GM19240 (cell line): ENCODE measurements around the gene KCNG3.
A peak's percentile ranks its signal among the peaks of the same experiment; 100 is the strongest.

ENCODE experiments used
- DNase-seq: peaks from one replicate; pipeline ENCODE4 v3.0.0; 2011; ENCODE audit warnings: low spot score; ENCODE audit not compliant: insufficient read length

KCNG3 gene, protein sequence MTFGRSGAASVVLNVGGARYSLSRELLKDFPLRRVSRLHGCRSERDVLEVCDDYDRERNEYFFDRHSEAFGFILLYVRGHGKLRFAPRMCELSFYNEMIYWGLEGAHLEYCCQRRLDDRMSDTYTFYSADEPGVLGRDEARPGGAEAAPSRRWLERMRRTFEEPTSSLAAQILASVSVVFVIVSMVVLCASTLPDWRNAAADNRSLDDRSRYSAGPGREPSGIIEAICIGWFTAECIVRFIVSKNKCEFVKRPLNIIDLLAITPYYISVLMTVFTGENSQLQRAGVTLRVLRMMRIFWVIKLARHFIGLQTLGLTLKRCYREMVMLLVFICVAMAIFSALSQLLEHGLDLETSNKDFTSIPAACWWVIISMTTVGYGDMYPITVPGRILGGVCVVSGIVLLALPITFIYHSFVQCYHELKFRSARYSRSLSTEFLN

DNA sequence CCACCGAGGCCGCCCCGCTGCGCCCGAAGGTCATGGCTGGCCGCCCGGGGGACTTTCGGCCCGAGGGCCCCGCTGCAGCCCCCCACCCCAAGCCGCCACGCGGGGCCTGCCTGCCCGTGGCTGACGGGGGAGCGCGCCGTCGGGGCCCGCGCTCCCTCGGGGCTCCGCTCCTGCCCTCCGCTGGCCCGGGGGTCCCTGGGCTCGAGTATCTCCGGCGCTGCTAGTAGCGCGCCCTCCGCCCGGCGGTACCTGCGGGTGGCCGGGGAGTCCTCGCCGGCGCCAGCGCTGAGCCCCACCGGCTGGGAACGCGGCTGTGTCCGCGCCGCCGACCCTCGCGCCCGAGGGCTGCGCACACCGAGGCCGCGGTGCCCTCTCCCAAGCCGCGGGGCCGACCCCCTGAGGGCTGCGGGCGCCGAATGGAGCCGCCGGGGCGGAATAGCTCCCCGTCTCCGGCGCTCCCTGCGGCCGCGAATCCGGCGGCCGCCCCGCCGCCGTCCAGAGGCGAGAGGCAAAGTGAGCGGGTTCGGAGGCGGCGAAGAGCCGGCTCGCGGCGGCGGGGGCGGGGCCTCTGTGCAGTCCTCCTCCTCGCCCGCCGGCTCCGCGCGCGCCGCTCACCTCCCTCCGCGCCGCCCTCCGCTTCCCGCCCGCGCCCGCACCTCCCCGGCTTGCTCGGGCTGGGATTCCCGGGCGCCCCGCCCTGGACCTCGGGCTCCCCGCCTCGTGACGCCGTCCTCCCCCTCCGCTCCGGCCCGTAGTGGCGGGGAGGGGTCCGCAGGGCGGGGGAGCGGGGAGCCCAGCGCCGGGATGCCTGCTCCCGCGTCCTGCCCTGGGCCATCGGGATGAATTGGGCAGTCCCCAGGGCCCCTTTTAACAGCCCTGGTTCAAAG, at the start of gene KCNG3:
Gene KCNG3 (minus strand): TSS at position 515 of the 887 bp plus-strand sequence. CDS start 481 bp downstream, at position 34.
- DNase-seq, result peak; percentile 56

DNA sequence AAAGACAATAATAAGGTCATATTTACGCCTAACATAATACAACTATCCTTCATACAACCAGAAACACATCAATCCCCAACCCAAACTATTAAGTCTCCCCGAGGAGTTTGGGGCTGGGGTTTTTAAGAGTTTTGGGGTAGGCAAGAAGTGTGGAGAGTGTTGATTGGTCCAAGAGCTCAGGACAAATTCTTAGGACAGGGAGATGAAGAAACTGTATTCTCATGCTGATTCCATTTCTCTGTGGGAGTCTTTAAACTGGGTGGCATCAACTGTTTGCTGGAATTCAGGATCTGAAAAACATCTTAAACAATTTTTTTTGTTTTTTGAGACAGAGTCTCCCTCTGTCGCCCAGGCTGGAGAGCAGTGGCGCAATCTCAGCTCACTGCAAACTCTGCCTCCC, 49.1 kb upstream of the KCNG3 start:
- no peak for DNase-seq

DNA sequence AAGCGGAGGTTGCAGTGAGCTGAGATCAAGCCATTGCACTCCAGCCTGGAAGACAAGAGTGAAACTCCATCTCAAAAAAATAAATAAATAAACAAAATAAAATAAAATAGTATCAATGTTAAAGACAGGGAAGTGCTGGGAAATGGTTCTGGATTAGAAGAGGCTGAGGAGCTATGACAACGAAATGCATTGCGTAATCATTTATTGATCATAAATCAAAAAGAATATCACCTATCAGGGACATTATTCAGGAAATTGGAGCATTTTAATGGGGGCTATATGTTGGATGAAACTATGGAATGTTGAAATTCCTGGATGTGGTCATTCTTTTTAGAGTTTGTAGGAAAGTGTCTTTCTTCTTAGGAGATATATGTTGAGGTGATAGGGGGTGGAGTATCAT, 43.7 kb upstream of the KCNG3 start:
- no peak for DNase-seq

DNA sequence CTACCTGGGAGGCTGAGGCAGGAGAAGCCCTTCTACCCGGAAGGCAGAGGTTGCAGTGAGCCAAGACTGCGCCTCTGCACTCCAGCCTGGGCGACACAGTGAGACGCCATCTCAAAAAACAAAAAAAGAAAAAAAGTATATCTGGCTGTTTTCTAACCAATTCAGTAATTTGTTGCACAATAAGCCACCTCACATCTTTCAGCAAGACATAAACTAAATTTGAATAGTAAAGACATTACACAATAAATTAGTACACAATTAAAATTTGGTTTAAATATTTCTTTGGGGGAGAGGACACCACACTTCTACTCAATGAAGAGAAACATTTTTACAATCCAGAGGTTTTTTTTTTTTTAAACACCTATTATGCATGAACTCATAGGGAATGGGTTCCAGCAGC, 38.6 kb upstream of the KCNG3 start:
- no peak for DNase-seq

DNA sequence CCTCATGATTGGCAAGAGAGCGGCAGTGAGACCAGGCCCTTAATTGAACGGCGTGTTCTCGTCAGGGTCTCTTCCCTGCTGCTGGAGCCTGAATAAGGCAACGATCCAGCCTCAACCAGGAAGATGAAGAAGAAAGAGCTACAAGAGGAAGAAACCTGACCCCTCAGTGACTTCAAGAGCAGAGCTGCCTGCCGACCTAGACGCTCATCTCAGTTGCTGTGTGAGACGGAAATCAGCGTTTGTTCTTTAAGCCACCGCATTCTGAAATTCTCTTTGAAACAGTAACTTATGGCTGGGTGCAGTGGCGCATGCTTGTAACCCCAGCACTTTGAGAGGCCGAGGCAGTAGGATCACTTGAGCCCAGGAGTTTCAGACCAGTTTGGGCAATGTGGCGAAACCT, 29.6 kb upstream of the KCNG3 start:
- DNase-seq, result no peak

DNA sequence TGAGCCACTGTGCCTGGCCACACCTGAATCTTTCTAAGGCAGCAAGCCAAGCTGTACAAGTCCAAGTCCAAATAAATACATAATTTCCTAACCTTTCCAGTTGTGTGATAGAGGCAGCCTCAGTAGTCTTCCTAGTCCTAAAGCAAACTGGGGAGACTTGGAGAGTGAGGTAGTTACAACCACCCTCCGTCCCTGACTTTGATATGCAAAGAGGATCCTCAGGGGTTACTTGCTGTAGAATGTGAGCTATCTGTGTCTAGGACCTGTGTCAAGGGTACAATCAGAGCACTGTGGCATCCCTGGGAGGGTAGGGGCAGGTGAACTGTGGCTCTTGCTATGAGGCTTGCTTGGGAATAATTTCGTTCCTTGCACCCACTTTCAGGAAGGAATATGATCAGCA, 28.3 kb upstream of the KCNG3 start:
- no peak for DNase-seq

DNA sequence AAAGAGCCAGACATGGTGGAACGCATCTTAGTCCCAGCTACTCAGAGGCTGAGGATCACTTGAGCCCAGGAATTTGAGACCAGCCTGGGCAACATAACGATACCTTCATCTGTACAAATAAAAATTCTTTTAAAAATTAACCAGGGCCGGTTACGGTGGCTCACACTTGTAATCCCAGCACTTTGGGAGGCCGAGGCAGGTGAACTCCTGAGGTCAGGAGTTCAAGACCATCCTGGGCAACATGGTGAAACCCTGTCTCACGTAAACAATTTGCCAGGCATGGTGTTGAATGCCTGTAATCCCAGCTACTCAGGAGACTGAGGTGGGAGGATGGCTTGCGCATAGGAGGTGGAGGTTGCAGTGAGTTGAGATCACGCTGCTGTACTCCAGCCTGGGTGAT, 25.8 kb upstream of the KCNG3 start:
- no peak for DNase-seq

DNA sequence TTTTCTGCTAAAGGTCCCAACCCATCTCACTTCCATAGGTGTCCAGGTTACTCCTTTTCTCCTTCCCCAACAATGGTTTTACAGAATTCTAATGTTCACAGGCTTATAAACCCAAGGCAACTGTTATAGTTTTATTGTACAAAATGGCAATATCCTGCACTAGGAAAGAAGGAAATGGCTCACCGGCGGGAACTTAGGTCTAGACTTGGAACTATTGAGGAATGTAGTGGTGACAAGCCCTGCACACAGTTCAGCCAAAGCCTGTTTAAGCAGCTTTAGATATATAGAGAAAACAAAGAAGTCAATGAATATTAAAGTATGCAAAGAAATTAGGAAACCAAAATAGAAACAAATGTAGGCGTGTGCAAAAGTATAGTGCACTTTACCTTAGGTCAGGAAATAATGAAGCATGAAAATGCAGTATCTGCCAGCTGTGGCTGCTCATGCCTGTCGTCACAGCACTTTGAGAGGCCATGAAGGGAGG, 22.7 kb upstream of the KCNG3 start:
- DNase-seq, result no peak

DNA sequence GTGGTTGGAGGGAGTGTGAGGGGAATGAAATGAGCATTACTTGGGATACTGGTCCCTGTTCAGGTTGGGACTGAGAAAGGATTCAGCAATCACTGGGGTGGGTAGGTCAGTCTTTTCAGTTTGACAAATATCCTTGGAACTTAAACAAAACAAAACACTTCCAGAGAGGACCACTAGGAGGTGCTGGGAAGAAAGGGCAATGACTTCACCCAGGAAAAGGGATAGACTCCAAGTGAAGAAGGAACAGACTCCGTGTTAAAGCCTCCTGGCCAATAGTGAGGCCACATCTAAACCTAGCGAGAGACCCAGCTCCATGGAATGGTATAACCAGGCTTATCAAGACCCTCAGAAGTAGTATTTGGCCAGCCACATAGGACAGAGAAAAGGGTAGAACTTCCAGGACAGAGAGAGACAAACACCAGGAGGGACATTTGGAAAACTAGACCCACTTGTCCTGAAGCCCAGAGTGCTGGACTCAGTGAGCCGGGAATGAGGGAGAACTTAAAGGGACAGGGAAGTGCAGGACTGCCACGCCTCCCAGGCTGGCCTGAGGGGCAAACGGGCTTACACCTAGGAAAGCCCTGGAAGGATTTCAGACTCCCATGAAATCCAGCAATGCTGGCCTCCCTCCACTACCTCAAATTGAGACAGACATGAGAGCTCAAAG, 19.6 kb upstream of the KCNG3 start:
- no peak for DNase-seq

DNA sequence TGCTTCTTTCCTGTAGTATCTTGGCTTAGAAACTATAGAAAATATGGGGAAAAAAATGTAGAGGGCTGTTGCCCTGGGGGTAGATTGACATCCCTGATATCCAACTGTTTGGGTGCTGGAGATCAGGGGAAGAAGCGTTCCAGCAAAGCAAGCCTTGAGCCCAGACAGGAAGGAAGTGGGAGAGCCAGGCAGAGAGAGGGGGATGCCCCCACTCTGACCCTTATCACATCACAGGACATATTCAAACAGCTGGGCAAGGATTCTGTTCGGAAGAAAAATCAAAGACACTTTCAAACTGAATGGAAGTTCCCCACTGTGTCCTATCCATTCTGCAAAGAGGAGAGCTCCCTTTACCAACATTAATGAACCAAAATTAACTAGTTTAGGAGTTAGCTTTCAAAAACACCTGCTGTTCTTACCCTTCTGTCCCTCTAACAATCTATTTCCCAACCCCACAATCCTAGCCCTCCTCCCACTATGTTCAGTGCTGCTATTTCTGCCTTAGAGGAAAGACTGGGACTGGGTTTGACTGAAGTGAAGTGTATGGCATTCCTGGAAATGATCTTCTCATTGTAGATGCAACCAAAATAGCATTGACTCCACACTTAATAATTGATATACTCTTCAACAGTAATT, 16.9 kb upstream of the KCNG3 start:
- DNase-seq, result no peak

DNA sequence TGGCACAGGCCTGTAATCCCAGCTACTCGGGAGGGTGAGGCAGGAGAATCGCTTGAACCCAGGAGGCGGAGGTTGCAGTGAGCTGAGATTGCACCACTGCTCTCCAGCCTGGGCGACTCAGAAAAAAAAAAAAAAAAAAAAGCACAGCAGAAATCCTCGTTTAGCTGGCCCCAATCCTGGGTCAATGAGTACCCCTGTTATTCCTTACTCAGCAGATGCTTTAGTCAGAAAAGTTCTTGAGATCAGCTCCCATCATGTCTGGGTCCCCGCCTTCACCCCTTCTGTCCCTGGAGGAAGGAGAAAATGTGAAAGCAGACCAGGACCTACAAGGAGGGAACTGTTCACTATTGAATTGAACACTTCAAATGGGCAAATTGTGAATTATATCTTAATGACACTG, 16.4 kb upstream of the KCNG3 start:
- no peak for DNase-seq

DNA sequence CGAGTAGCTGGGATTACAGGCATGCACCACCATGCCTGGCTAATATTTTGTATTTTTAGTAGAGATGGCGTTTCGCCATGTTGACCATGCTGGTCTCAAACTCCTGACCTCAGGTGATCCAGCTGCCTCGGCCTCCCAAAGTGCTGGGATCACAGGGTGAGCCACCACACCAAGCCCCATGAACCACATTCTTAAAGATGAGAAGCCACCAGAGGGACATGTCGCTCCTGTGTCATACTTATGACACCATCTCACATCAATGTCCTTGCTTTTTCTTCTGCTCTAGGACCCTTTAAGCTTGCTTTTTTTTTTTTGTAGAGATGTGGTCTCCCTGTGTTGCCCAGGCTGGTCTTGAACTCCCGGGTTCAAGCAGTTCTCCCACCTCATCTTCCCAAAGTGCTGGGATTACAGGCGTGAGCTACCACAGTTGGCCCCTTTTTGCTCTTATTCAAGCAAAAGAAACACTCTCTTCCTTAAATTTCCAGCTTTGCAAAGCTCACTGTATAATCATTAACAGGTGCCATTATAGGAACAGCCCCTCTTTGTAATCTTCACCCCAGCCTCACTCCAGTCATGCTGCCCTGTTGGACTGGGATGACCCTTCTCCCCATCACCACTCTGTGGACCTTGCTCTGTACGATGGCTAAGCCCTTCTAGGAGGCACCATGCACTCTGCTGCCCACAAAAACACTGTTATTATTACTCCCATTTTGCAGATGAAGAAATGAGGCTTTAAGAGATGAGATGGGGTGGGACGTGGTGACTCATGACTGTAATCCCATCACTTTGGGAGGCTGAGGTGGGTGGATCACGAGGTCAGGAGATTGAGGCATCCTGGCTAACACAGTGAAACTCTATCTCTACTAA, 10.8 kb upstream of the KCNG3 start:
- no peak for DNase-seq

DNA sequence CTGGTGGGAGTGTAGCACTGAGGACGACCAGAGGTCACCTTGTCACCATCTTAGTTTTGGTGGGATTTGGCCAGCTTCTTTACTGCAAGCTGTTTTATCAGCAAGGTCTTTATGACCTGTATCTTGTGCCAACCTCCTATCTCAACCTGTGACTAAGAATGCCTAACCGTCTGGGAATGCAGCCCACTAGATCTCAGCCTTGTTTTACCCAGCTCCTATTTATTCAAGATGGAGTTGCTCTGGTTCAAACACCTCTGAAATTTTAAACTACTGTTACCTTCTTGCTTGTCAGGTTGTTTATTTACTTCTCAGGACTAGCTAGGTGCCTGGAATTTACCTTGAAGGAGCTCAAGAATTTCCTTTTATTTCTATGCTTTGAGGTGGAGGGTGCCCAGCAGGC, 9.5 kb upstream of the KCNG3 start:
- no peak for DNase-seq

DNA sequence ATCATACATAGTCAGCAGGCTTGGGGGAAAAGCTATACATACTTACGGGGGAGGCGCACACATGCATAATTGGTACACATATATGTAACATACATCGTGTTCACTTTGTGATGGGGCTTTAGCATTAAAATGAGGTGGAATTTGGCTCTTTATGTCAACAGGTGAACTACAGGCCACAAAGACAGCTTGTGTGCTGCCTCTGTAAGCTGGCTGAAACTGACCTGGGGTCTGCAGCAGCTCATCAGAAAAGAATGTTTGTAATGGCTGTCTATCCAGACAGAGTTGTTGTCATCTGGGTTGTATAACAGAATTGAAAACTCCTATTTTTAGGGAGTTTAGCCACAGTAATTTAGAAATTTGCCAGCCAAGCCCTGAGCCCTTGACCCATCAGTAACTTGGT, 4.7 kb upstream of the KCNG3 start:
- no peak for DNase-seq

DNA sequence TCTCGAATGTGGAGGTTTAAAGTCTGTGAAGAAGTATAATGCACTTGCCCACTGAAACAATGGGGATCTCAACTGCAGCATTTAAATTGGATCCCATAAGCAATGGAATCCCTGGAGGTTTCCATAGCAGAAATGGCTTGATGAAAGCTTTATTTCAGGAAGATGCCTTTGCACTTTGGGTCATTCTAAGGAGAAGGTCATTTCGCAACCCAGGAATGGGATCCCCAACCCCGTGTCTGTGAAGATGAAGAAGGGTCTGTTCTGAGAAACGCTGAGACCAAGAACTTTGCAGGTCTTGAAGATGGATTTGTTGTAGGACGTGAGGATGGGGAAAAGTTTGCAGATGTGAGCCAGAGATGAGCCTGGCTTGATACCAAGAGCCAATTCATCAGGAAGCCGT, 1.8 kb upstream of the KCNG3 start:
- no peak for DNase-seq

DNA sequence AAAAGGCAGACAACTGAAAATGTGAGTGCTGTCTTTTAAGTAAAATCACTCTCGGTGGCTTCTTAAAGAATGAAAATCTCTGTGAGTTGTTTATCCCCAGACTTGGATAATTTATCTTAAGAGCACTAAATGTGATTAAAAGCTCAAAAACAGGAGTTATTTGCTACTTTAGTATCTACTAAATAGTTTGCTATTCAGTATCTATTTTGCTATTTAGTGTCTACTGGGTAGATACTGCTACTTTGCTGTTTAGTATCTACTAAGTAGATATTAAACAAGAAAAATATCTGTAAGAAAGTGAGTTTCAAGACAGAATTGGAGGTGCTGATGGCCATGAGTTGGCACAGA, 1.4 kb upstream of the KCNG3 start:
- no peak for DNase-seq

DNA sequence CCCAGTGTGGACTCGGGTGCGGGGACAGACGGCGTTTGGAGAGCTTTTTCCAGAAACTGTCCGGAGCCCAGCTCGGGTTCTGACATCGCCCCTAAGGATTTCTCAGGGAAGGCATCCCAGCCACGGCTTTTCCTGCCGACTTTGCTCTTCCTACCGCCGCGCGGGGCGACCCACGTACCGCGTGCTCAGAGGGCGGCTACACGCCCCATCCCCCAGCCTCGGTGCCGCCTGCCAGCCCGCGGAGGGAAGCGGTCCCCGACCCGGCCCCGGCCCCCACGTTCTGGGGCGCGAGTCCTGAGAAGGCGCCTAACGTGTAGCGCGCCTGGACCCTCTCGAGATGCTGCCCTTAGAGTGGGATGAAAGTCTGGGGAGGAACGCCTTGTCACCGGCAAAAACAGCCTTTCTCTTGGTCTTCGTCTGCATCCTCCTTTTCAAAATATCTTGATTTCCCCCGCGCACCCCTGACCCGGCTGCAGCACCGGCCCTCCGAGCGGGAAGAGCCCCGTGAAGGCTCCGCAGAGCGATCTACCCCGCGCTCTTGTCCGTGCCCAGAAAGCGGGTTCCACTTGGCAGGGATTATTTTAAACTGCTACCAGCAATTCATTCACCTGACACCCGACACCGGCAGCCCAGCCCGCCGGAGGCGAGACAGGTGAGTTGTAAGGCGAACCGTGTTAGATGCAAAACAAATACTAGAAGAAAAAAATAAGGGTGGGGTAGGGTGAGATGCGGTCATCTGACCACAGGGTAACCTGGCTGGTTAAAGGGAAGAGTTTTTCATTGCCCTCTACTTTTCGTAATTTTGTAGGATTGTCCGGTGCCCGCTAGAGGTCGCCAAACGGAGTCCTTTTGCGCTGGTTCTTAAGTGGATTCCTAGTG, 812 bp upstream of the KCNG3 start:
- DNase-seq, result peak; percentile 66

DNA sequence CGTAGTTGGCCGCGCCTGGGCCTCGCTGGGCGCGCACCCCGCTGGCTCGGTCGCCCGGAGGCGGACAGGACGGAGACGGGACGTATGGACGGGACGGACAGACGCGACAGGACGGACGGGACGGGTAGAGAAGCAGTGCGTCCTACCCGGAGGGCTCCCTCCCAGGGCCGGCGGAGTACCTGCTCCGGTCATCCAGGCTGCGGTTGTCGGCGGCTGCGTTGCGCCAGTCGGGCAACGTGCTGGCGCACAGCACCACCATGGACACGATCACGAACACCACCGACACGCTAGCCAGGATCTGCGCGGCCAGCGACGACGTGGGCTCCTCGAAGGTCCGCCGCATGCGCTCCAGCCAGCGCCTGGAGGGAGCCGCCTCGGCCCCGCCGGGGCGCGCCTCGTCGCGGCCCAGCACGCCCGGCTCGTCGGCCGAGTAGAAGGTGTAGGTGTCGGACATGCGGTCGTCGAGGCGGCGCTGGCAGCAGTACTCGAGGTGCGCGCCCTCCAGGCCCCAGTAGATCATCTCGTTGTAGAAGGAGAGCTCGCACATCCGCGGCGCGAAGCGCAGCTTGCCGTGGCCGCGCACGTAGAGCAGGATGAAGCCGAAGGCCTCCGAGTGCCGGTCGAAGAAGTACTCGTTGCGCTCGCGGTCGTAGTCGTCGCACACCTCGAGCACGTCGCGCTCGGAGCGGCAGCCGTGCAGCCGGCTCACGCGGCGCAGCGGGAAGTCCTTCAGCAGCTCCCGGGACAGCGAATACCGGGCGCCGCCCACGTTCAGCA, 903 bp downstream of the KCNG3 start:
- no peak for DNase-seq

DNA sequence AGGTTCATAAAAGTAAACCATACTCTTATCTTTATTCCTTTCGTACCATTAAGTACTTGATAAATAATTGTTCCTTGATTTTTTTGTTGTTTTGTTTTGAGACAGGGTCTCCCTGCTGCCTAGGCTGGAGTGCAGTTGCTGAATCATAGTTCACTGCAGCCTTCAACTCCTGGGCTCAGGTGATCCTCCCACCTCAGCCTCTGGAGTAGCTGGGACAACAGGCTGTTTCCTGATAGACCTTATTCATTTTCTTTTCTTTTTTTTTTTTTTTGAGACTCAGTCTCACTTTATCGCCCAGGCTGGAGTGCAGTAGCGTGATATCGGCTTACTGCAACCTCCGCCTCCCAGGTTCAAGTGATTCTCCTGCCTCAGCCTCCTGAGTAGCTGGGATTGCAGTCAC, 5.5 kb downstream of the KCNG3 start:
- no peak for DNase-seq
